Liver (tissue), 9 donors: ENCODE results near the gene TSPAN16. TPM values are rescaled to one million over a fixed set of nuclear protein-coding genes. Genes with fewer than 3 reads are reported as not detected.

ENCODE experiments used
- DNase-seq: peaks from one replicate; pipeline ENCODE4 v3.0.0-alpha.2; 2017; ENCODE audit warnings: low spot score
- H3K27ac ChIP-seq, 2 donors: one replicate each; pipeline ENCODE4 v1.7.0; 2013; ENCODE audit warnings: inconsistent platforms in 2 of 2, low read length in 2 of 2, control low read depth in 1 of 2, low read depth in 1 of 2, mild to moderate bottlenecking in 1 of 2
- H3K27me3 ChIP-seq, 4 donors: one replicate each; pipeline versions ENCODE4 v1.6.1 to v1.7.0; 2013; ENCODE audit warnings: low read length in 3 of 4, inconsistent platforms in 1 of 4, mild to moderate bottlenecking in 1 of 4, moderate library complexity in 1 of 4; ENCODE audit not compliant: control insufficient read depth in 4 of 4, insufficient read depth in 4 of 4
- H3K36me3 ChIP-seq, 4 donors: one replicate each; pipeline versions ENCODE4 v1.6.1 to v1.7.0; 2013; ENCODE audit warnings: low read length in 3 of 4, mild to moderate bottlenecking in 3 of 4, low read depth in 1 of 4, moderate library complexity in 1 of 4; ENCODE audit not compliant: control insufficient read depth in 4 of 4, insufficient read depth in 3 of 4
- H3K4me1 ChIP-seq, 4 donors: one replicate each; pipeline versions ENCODE4 v1.6.1 to v1.7.0; 2013; ENCODE audit warnings: low read length in 3 of 4, mild to moderate bottlenecking in 3 of 4, moderate library complexity in 1 of 4; ENCODE audit not compliant: control insufficient read depth in 4 of 4, insufficient read depth in 4 of 4
- H3K4me3 ChIP-seq, 3 donors: one replicate each; pipeline versions ENCODE4 v1.6.1 to v1.7.0; 2013; ENCODE audit warnings: low read length in 3 of 3, control low read depth in 1 of 3, low read depth in 1 of 3, mild to moderate bottlenecking in 1 of 3
- H3K9ac ChIP-seq, 2 donors: one replicate each; pipeline ENCODE4 v1.7.0; 2013; ENCODE audit warnings: low read length in 2 of 2, mild to moderate bottlenecking in 2 of 2, moderate library complexity in 2 of 2, control low read depth in 1 of 2, low read depth in 1 of 2
- H3K9me3 ChIP-seq, 4 donors: one replicate each; pipeline versions ENCODE4 v1.6.1 to v1.7.0; 2013; ENCODE audit warnings: low read length in 3 of 4; ENCODE audit not compliant: control insufficient read depth in 4 of 4
- ATF3 ChIP-seq: IDR thresholded peaks from 2 replicates; pipeline ENCODE4 v1.6.1; 2016; ENCODE audit warnings: antibody characterized with exemption
- CTCF ChIP-seq: fragments of 150-350 bp; IDR thresholded peaks from 2 replicates; pipeline ENCODE4 v1.5.1; 2017; ENCODE audit warnings: improper control_type of control experiment, low read depth, low read length; ENCODE audit not compliant: missing input control
- EGR1 ChIP-seq, 2 donors: IDR thresholded peaks; 2 replicates each; pipeline ENCODE4 v1.6.1; 2016 to 2018; ENCODE audit warnings: antibody characterized with exemption in 2 of 2, low read depth in 2 of 2
- FOXA1 ChIP-seq: IDR thresholded peaks from 2 replicates; pipeline ENCODE4 v1.6.1; 2016; ENCODE audit warnings: antibody characterized with exemption
- FOXA2 ChIP-seq: IDR thresholded peaks from 2 replicates; pipeline ENCODE4 v1.6.1; 2016; ENCODE audit warnings: antibody characterized with exemption
- GABPA ChIP-seq, 2 donors: IDR thresholded peaks in 1 of 2; conservative IDR thresholded peaks in 1 of 2; 2 replicates each; pipeline ENCODE4 v1.6.1; 2016; ENCODE audit warnings: antibody characterized with exemption in 2 of 2, mild to moderate bottlenecking in 1 of 2, moderate library complexity in 1 of 2
- HNF4A ChIP-seq, 2 donors: conservative IDR thresholded peaks; 2 replicates each; pipeline ENCODE4 v1.6.1; 2016; ENCODE audit warnings: antibody characterized with exemption in 2 of 2, mild to moderate bottlenecking in 2 of 2
- HNF4G ChIP-seq: IDR thresholded peaks from 2 replicates; pipeline ENCODE4 v1.6.1; 2016; ENCODE audit warnings: antibody characterized with exemption
- JUND ChIP-seq, 2 donors: IDR thresholded peaks; 2 replicates each; pipeline ENCODE4 v1.6.1; 2016; ENCODE audit warnings: antibody characterized with exemption in 2 of 2
- MAX ChIP-seq: IDR thresholded peaks from 2 replicates; pipeline ENCODE4 v1.6.1; 2016; ENCODE audit warnings: antibody characterized with exemption
- NR2F2 ChIP-seq: IDR thresholded peaks from 2 replicates; pipeline ENCODE4 v1.6.1; 2016; ENCODE audit warnings: antibody characterized with exemption
- RAD21 ChIP-seq, 2 donors: IDR thresholded peaks; 2 replicates each; pipeline ENCODE4 v1.6.1; 2016; ENCODE audit warnings: antibody characterized with exemption in 2 of 2, mild to moderate bottlenecking in 2 of 2
- RXRA ChIP-seq, 2 donors: IDR thresholded peaks; 2 replicates each; pipeline ENCODE4 v1.6.1; 2017 to 2018; ENCODE audit warnings: antibody characterized with exemption in 2 of 2, mild to moderate bottlenecking in 1 of 2
- TAF1 ChIP-seq: conservative IDR thresholded peaks from 2 replicates; pipeline ENCODE4 v1.6.1; 2016; ENCODE audit warnings: antibody characterized with exemption, mild to moderate bottlenecking
- YY1 ChIP-seq: IDR thresholded peaks from 2 replicates; pipeline ENCODE4 v1.6.1; 2016; ENCODE audit warnings: antibody characterized with exemption, mild to moderate bottlenecking
- WGBS: extraction: QIAGEN DNeasy Blood & Tissue Kit; methylation state at CpG from one replicate; pipeline ENCODE4 v1.1.7; 2013; 5-methylcytosine and 5-hydroxymethylcytosine counted together
- polyA plus RNA-seq, 2 donors: library from polyadenylated mRNA; stranded (reverse) in 1 of 2; unstranded in 1 of 2; fragments of 200-250 nt in 1 of 2; fragments of >200 nt in 1 of 2; fragmentation: Nextera tagmentation in 1 of 2; extraction: Ambion mirVana in 1 of 2; gene quantifications; one replicate each; pipeline versions ENCODE4 v1.2.1 to v1.2.3, GENCODE V29; 2013 to 2015
- total RNA-seq, 2 donors: library from RNA; depleted of rRNA; stranded (reverse); fragments of >200 nt; gene quantifications; one replicate each; pipeline ENCODE4 v1.2.3, GENCODE V29; 2014
- TF ChIP-seq, protein P1 (sequence below): IDR thresholded peaks from 2 replicates; pipeline ENCODE4 v1.6.1; 2016; ENCODE audit warnings: antibody characterized with exemption
- TF ChIP-seq, protein P2 (sequence below): IDR thresholded peaks from 2 replicates; pipeline ENCODE4 v1.6.1; 2016; ENCODE audit warnings: antibody characterized with exemption, mild to moderate bottlenecking
- donor health status: healthy.
- donor health status: healthy.
- donor health status: healthy.
- donor health status: healthy.
- donor health status: healthy.

Gene TSPAN16
- total and polyA plus RNA-seq, 4 donors = not detected

- Histone ChIP-seq H3K36me3 (no peaks in the 10 kb centered on the region), H3K9ac (no peak overlapping the region), H3K27me3 (no peaks in the 10 kb centered on the region), H3K27ac (no peak overlapping the region), H3K9me3 (no peaks in the 10 kb centered on the region), H3K4me3 (no peak overlapping the region), H3K4me1 (no peaks in the 10 kb centered on the region)
- WGBS = 77% methylated on average over 6 of the region's 6 CpGs
- TF ChIP-seq NR2F2 (no peak), EGR1 (IDR thresholded peaks at IDR 0.05; ENCODE audit: low read depth in 2 of 2) (no peak), ATF3 (no peak), RAD21 (IDR thresholded peaks at IDR 0.05) (no peak), JUND (IDR thresholded peaks at IDR 0.05) (no peak), CTCF (no peak), YY1 (no peak), RXRA (IDR thresholded peaks at IDR 0.05) (no peak), MAX (no peak), HNF4G (no peak), HNF4A (conservative IDR thresholded peaks at IDR 0.05) (no peak)
- TF ChIP-seq, protein P1, sequence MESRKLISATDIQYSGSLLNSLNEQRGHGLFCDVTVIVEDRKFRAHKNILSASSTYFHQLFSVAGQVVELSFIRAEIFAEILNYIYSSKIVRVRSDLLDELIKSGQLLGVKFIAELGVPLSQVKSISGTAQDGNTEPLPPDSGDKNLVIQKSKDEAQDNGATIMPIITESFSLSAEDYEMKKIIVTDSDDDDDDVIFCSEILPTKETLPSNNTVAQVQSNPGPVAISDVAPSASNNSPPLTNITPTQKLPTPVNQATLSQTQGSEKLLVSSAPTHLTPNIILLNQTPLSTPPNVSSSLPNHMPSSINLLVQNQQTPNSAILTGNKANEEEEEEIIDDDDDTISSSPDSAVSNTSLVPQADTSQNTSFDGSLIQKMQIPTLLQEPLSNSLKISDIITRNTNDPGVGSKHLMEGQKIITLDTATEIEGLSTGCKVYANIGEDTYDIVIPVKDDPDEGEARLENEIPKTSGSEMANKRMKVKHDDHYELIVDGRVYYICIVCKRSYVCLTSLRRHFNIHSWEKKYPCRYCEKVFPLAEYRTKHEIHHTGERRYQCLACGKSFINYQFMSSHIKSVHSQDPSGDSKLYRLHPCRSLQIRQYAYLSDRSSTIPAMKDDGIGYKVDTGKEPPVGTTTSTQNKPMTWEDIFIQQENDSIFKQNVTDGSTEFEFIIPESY = no peak
- TF ChIP-seq, protein P2, sequence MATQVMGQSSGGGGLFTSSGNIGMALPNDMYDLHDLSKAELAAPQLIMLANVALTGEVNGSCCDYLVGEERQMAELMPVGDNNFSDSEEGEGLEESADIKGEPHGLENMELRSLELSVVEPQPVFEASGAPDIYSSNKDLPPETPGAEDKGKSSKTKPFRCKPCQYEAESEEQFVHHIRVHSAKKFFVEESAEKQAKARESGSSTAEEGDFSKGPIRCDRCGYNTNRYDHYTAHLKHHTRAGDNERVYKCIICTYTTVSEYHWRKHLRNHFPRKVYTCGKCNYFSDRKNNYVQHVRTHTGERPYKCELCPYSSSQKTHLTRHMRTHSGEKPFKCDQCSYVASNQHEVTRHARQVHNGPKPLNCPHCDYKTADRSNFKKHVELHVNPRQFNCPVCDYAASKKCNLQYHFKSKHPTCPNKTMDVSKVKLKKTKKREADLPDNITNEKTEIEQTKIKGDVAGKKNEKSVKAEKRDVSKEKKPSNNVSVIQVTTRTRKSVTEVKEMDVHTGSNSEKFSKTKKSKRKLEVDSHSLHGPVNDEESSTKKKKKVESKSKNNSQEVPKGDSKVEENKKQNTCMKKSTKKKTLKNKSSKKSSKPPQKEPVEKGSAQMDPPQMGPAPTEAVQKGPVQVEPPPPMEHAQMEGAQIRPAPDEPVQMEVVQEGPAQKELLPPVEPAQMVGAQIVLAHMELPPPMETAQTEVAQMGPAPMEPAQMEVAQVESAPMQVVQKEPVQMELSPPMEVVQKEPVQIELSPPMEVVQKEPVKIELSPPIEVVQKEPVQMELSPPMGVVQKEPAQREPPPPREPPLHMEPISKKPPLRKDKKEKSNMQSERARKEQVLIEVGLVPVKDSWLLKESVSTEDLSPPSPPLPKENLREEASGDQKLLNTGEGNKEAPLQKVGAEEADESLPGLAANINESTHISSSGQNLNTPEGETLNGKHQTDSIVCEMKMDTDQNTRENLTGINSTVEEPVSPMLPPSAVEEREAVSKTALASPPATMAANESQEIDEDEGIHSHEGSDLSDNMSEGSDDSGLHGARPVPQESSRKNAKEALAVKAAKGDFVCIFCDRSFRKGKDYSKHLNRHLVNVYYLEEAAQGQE = no peak
- no peak for DNase-seq
Measured at GRCh38 chr19:11284515-11284914, 11.4 kb upstream of the TSPAN16 start.

DNA sequence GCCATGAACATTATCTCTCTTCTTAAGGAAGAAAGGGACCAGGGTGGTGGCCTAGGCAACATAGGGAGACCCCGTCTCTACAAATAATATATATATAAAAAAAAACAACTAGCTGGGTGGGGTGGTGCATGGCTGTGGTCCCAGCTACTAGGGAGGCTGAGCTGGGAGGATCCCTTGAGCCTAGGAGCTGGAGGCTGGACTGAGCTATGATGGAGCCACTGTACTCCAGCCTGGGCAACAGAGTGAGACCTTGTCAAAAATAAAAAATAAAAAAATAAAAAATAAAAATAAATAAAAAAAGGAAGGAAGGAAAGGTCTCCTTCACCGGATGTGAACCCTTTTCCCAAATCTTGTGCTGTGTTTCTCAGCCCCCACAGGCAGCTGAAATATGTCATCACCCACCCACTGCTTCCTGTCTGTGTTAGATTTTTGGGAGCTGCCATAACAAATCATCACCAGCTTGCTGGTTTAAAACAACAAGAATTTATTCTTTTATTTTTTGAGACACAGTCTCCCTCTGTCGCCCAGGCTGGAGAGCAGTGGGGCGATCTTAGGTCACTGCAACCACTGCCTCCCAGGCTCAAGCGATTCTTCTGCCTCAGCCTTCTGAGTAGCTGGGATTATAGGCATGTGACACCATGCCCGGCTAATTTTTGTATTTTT, 9.5 kb upstream of the TSPAN16 start:
- no peaks in the 10 kb centered on the region for H3K9me3 ChIP-seq
- no peaks in the 10 kb centered on the region for H3K36me3 ChIP-seq
- no peak overlapping the region for H3K4me3 ChIP-seq
- no peaks in the 10 kb centered on the region for H3K4me1 ChIP-seq
- H3K27me3 ChIP-seq = no peaks in the 10 kb centered on the region
- DNase-seq = no peak
- no peak for TF ChIP-seq YY1
- peak in 1 of 2 donors; percentile 28 for TF ChIP-seq GABPA (IDR thresholded peaks at IDR 0.05 in 1 of 2, conservative IDR thresholded peaks at IDR 0.05 in 1 of 2)
- TF ChIP-seq ATF3 = no peak
- no peak for TF ChIP-seq HNF4G
- TF ChIP-seq NR2F2 = peak; percentile 79
- TF ChIP-seq, protein P1 = no peak
- TF ChIP-seq MAX = no peak
- TF ChIP-seq RXRA (IDR thresholded peaks at IDR 0.05) = no peak
- TF ChIP-seq TAF1 = no peak
- peak; percentile 60 to 61 for TF ChIP-seq RAD21 (IDR thresholded peaks at IDR 0.05)
- TF ChIP-seq CTCF = no peak
- no peak for TF ChIP-seq FOXA1
- TF ChIP-seq EGR1 (IDR thresholded peaks at IDR 0.05; ENCODE audit: low read depth in 2 of 2) = no peak
- no peak for TF ChIP-seq JUND (IDR thresholded peaks at IDR 0.05)
- no peak for TF ChIP-seq FOXA2
- WGBS = 69% methylated on average over 6 of the region's 6 CpGs
- no peak overlapping the region for H3K27ac ChIP-seq
- H3K9ac ChIP-seq = no peak overlapping the region
